H1 (cell line): ENCODE measurements around the gene ZIC1. TPM values are rescaled to one million over a fixed set of nuclear protein-coding genes. Genes with fewer than 3 reads are reported as not detected.
A peak's percentile ranks its signal among the peaks of the same experiment; 100 is the strongest.

Experiments used
- CTCF ChIA-PET: fragments of 300-600 bp; sonication (Branson Sonifier 250); formaldehyde crosslinking; loops from one replicate; lab custom pipeline; 2021; ENCODE audit not compliant: partially characterized antibody; lab: Charles Lee
- POLR2A ChIA-PET: fragments of 300-600 bp; sonication (Branson Sonifier 250); formaldehyde crosslinking; loops from one replicate; lab custom pipeline; 2021; ENCODE audit warnings: inconsistent platforms; ENCODE audit not compliant: partially characterized antibody; lab: Charles Lee
- DNase-seq, 2 experiments: peaks; one replicate each; pipeline versions ENCODE4 v3.0.0 to v3.0.0-alpha.2; 2010 to 2022; ENCODE audit warnings: low spot score in 2 of 2, low read depth in 1 of 2, mixed read lengths in 1 of 2
- FAIRE-seq: peaks from 2 replicates; lab custom pipeline; 2011; peaks lifted over from hg19 to GRCh38; lab: Jason Lieb, UNC
- H2AFZ ChIP-seq: 2 replicates; pipeline ENCODE4 v1.8.1; 2012; ENCODE audit warnings: low read length, inconsistent platforms
- H2AK5ac ChIP-seq: 2 replicates; pipeline ENCODE4 v1.6.1; 2013; ENCODE audit warnings: low read depth, low read length
- H2BK120ac ChIP-seq: replicated peaks from 2 replicates; pipeline ENCODE3; 2013; ENCODE audit warnings: low read depth, low read length, inconsistent platforms
- H2BK12ac ChIP-seq: 2 replicates; pipeline ENCODE4 v1.6.1; 2013; ENCODE audit warnings: low read depth, low read length
- H2BK15ac ChIP-seq: 2 replicates; pipeline ENCODE4 v1.6.1; 2013; ENCODE audit warnings: low read length
- H2BK20ac ChIP-seq: 2 replicates; pipeline ENCODE4 v1.6.1; 2013; ENCODE audit warnings: low read length
- H2BK5ac ChIP-seq: 2 replicates; pipeline ENCODE4 v1.6.1; 2013; ENCODE audit warnings: low read depth, low read length
- H3K14ac ChIP-seq: 2 replicates; pipeline ENCODE4 v1.6.1; 2013; ENCODE audit warnings: inconsistent platforms; ENCODE audit not compliant: insufficient read length
- H3K18ac ChIP-seq: 2 replicates; pipeline ENCODE4 v1.6.1; 2013; ENCODE audit warnings: low read length; ENCODE audit errors: extremely low read depth
- H3K23ac ChIP-seq: 2 replicates; pipeline ENCODE4 v1.6.1; 2013; ENCODE audit warnings: inconsistent platforms; ENCODE audit not compliant: insufficient read length
- H3K23me2 ChIP-seq: 2 replicates; pipeline ENCODE4 v1.6.1; 2013; ENCODE audit warnings: low read depth, low read length
- H3K27ac ChIP-seq: 2 replicates; pipeline ENCODE4 v1.6.1; 2011; ENCODE audit warnings: low read depth, low read length, inconsistent platforms
- H3K27me3 ChIP-seq, 4 experiments: replicated peaks in 1 of 4; 1 replicate in 1 of 4; 2 replicates in 3 of 4; pipeline versions ENCODE4 v1.6.1 to v1.8.1; 2011 to 2013; ENCODE audit warnings: low read length in 3 of 4, mild to moderate bottlenecking in 3 of 4, inconsistent platforms in 2 of 4, mixed read lengths in 2 of 4, moderate library complexity in 1 of 4; ENCODE audit not compliant: control insufficient read depth in 3 of 4, insufficient read depth in 3 of 4; ENCODE audit errors: extremely low read depth in 1 of 4
- H3K36me3 ChIP-seq, 4 experiments: 2 replicates each; pipeline versions ENCODE4 v1.6.1 to v1.8.1; 2011 to 2013; ENCODE audit warnings: mild to moderate bottlenecking in 4 of 4, low read length in 3 of 4, moderate library complexity in 2 of 4, control low read depth in 1 of 4, inconsistent platforms in 1 of 4; ENCODE audit not compliant: insufficient read depth in 4 of 4, control insufficient read depth in 2 of 4
- H3K4ac ChIP-seq: replicated peaks from 2 replicates; pipeline ENCODE3; 2013; ENCODE audit warnings: low read length, low read depth, mixed read lengths, inconsistent platforms; ENCODE audit not compliant: insufficient read length
- H3K4me1 ChIP-seq, 4 experiments: replicated peaks in 1 of 4; 1 replicate in 1 of 4; 2 replicates in 3 of 4; pipeline versions ENCODE4 v1.6.1 to v1.8.1; 2011 to 2013; ENCODE audit warnings: low read length in 3 of 4, inconsistent platforms in 2 of 4, mixed read lengths in 1 of 4; ENCODE audit not compliant: insufficient read depth in 4 of 4, control insufficient read depth in 3 of 4
- H3K4me2 ChIP-seq, 2 experiments: 2 replicates each; pipeline versions ENCODE4 v1.6.1 to v1.8.1; 2011 to 2013; ENCODE audit warnings: low read depth in 2 of 2, low read length in 2 of 2, control low read depth in 1 of 2, inconsistent platforms in 1 of 2, mild to moderate bottlenecking in 1 of 2; ENCODE audit not compliant: insufficient read depth in 1 of 2
- H3K4me3 ChIP-seq, 4 experiments: fragments of 200-600, 300-600 bp in 1 of 4; sonication (generic), shearing (Covaris generic), sonication (Bioruptor Twin) in 1 of 4; 2 replicates each; pipeline versions ENCODE4 v1.5.1 to v1.8.1; 2011 to 2016; ENCODE audit warnings: low read length in 4 of 4, low read depth in 3 of 4, control low read depth in 2 of 4, inconsistent platforms in 2 of 4, mild to moderate bottlenecking in 2 of 4, mixed read lengths in 1 of 4, moderate library complexity in 1 of 4; ENCODE audit not compliant: insufficient read depth in 2 of 4; ENCODE audit errors: extremely low read depth in 1 of 4
- H3K56ac ChIP-seq: replicated peaks from 2 replicates; pipeline ENCODE3; 2013; ENCODE audit warnings: low read depth, mild to moderate bottlenecking, mixed read lengths, low read length, inconsistent platforms; ENCODE audit not compliant: insufficient read length
- H3K79me1 ChIP-seq: 2 replicates; pipeline ENCODE4 v1.6.1; 2013; ENCODE audit warnings: low read depth, low read length, control low read depth
- H3K79me2 ChIP-seq, 2 experiments: 2 replicates each; pipeline versions ENCODE4 v1.6.1 to v1.8.1; 2012 to 2013; ENCODE audit warnings: low read length in 2 of 2, mild to moderate bottlenecking in 2 of 2, inconsistent platforms in 1 of 2; ENCODE audit not compliant: insufficient read depth in 2 of 2, control insufficient read depth in 1 of 2
- H3K9ac ChIP-seq, 4 experiments: replicated peaks in 1 of 4; 1 replicate in 1 of 4; 2 replicates in 3 of 4; pipeline versions ENCODE4 v1.6.1 to v1.8.1; 2011 to 2013; ENCODE audit warnings: low read depth in 3 of 4, low read length in 3 of 4, control low read depth in 2 of 4, mild to moderate bottlenecking in 2 of 4, moderate library complexity in 2 of 4, inconsistent platforms in 1 of 4; ENCODE audit errors: extremely low read depth in 1 of 4
- H3K9me3 ChIP-seq, 2 experiments: 2 replicates each; pipeline versions ENCODE4 v1.6.1 to v1.8.1; 2012 to 2013; ENCODE audit warnings: mild to moderate bottlenecking in 2 of 2, moderate library complexity in 2 of 2, control low read depth in 1 of 2, inconsistent platforms in 1 of 2, low read depth in 1 of 2, low read length in 1 of 2, mixed read lengths in 1 of 2; ENCODE audit not compliant: insufficient read depth in 2 of 2
- H4K20me1 ChIP-seq, 2 experiments: replicated peaks in 1 of 2; 2 replicates each; pipeline versions ENCODE3 to v1.8.1; 2011 to 2013; ENCODE audit warnings: inconsistent platforms in 2 of 2, low read length in 2 of 2, mild to moderate bottlenecking in 1 of 2; ENCODE audit not compliant: insufficient read depth in 2 of 2, control insufficient read depth in 1 of 2
- H4K5ac ChIP-seq: 2 replicates; pipeline ENCODE4 v1.6.1; 2013; ENCODE audit warnings: low read length, low read depth, mixed read lengths, inconsistent platforms; ENCODE audit not compliant: insufficient read length
- H4K8ac ChIP-seq: 2 replicates; pipeline ENCODE4 v1.8.0; 2013; ENCODE audit warnings: mild to moderate bottlenecking, moderate library complexity, low read length, inconsistent platforms; ENCODE audit not compliant: insufficient read depth; ENCODE audit errors: extremely low read depth
- H4K91ac ChIP-seq: replicated peaks from 2 replicates; pipeline ENCODE3; 2013; ENCODE audit warnings: low read length, mixed read lengths, inconsistent platforms; ENCODE audit not compliant: insufficient read length
- EGR1 ChIP-seq: IDR thresholded peaks from 2 replicates; pipeline ENCODE4 v1.6.1; 2011; ENCODE audit warnings: low read depth, low read length, borderline replicate concordance
- EP300 ChIP-seq, 2 experiments: IDR thresholded peaks; 1 replicate in 1 of 2; 2 replicates in 1 of 2; pipeline ENCODE4 v1.6.1; 2011 to 2012; ENCODE audit warnings: low read depth in 2 of 2, low read length in 2 of 2, mild to moderate bottlenecking in 2 of 2, borderline replicate concordance in 1 of 2, inconsistent platforms in 1 of 2, moderate library complexity in 1 of 2
- JUND ChIP-seq: IDR thresholded peaks from 2 replicates; pipeline ENCODE4 v1.6.1; 2011; ENCODE audit warnings: mild to moderate bottlenecking, improper control_type of control experiment, low read length
- MAX ChIP-seq: IDR thresholded peaks from 2 replicates; pipeline ENCODE4 v1.6.1; 2012; ENCODE audit warnings: inconsistent platforms
- RBBP5 ChIP-seq: IDR thresholded peaks from 2 replicates; pipeline ENCODE4 v1.7.1; 2012; ENCODE audit warnings: low read depth, mild to moderate bottlenecking, inconsistent platforms, low read length, moderate library complexity, borderline replicate concordance
- RXRA ChIP-seq: IDR thresholded peaks from 2 replicates; pipeline ENCODE4 v1.6.1; 2011; ENCODE audit warnings: low read depth, mild to moderate bottlenecking, low read length, moderate library complexity; ENCODE audit not compliant: insufficient read depth
- WGBS, 2 experiments: shearing (Covaris generic) in 1 of 2; methylation state at CpG; one replicate each; pipeline versions ENCODE4 v1.1.6 to v1.1.7; 2013 to 2015; ENCODE audit warnings: low lambda C conversion rate in 2 of 2, mixed read lengths in 2 of 2, inconsistent platforms in 1 of 2, low coverage in 1 of 2, missing lambda C conversion rate in 1 of 2; ENCODE audit not compliant: insufficient replicate concordance in 2 of 2, insufficient coverage in 1 of 2, insufficient read length in 1 of 2; ENCODE audit errors: extremely low coverage in 1 of 2, missing lambda C conversion rate in 1 of 2; 5-methylcytosine and 5-hydroxymethylcytosine counted together
- polyA plus RNA-seq, 7 experiments: library from polyadenylated mRNA; depleted of rRNA in 3 of 7; stranded (reverse) in 5 of 7; unstranded in 2 of 7; fragments of >200 nt in 5 of 7; fragments of 200-250 nt in 2 of 7; gene quantifications; 1 replicate in 5 of 7; 2 replicates in 1 of 7; 4 replicates in 1 of 7; pipeline versions ENCODE4 v1.2.1 to v1.2.3, GENCODE V29; 2011 to 2013; ENCODE audit warnings: missing spikeins in 2 of 7, mixed read lengths in 2 of 7
- total RNA-seq: library from RNA; stranded (reverse); fragmentation: NEBNext Ultra II Directional; extraction: Animal tissue kit (Norgen Biotek cat#: 25700); gene quantifications from 2 replicates; pipeline ENCODE4 v1.2.1, GENCODE V29; 2021

Gene ZIC1
- total and polyA plus RNA-seq, 2 of the 8 experiments (the other 6 are each of a cell fraction or from before 2014, with no cell fraction given), result 0.80 to 2.2 TPM

GRCh38 chr3:147403511-147403910 is 5.7 kb upstream of the ZIC1 start:
- peak overlapping the region in 1 of 2 experiments; percentile 91; a peak in 1 of 4 replicates for H3K4me2 ChIP-seq
- H3K14ac ChIP-seq, result no peak overlapping the region
- no peak overlapping the region for H3K27ac ChIP-seq
- no peak overlapping the region for H4K8ac ChIP-seq
- H3K9ac ChIP-seq, result no peak overlapping the region; a peak in 1 of 7 replicates
- POLR2A ChIA-PET, result interaction anchor here (3.5 kb wide), 1 partner anchor 11 kb away, joined by 24 read pairs; no protein-coding TSS in a partner anchor
- H3K79me2 ChIP-seq, result no peaks in the 10 kb centered on the region
- H3K27me3 ChIP-seq, result peaks cover 50 to 88% (median 82%) of the 10 kb centered on the region in 4 experiments
- peak in 1 of 2 experiments; percentile 42 for DNase-seq
- no peaks in the 10 kb centered on the region; a peak in 1 of 8 replicates for H3K36me3 ChIP-seq
- peaks cover 24 to 40% (median 27%) of the 10 kb centered on the region in 4 experiments for H3K4me1 ChIP-seq
- CTCF ChIA-PET, result interaction anchor here (1.1 to 27.3 kb wide), 7 partner anchors 8 to 48 kb away, joined by 3 to 485 read pairs (median 19); no protein-coding TSS in a partner anchor
- H3K18ac ChIP-seq, result no peak overlapping the region
- H3K4me3 ChIP-seq, result no peak overlapping the region
- no peaks in the 10 kb centered on the region for H3K9me3 ChIP-seq
- no peak overlapping the region for H3K56ac ChIP-seq
- H4K91ac ChIP-seq, result no peak overlapping the region
- no peak overlapping the region for H3K4ac ChIP-seq
- H2BK5ac ChIP-seq, result no peak overlapping the region; the same call in 1 of the 2 replicates
- peaks cover 0 to 9% of the 10 kb centered on the region in 2 experiments for H4K20me1 ChIP-seq
- H2AFZ ChIP-seq, result no peak overlapping the region
- no peaks in the 10 kb centered on the region for H3K79me1 ChIP-seq
- no peak overlapping the region for H2BK15ac ChIP-seq
- no peak overlapping the region for H3K23ac ChIP-seq
- H2BK120ac ChIP-seq, result no peak overlapping the region
- H2AK5ac ChIP-seq, result no peak overlapping the region
- H4K5ac ChIP-seq, result no peak overlapping the region
- H2BK12ac ChIP-seq, result no peak overlapping the region
- TF ChIP-seq RXRA (no peak), EGR1 (no peak), MAX (no peak), RBBP5 (no peak), EP300 (IDR thresholded peaks at IDR 0.05; ENCODE audit: borderline replicate concordance in 1 of 2, low read depth in 2 of 2, low read length in 2 of 2) (no peak), JUND (no peak)
- H3K23me2 ChIP-seq, result peaks cover 8% of the 10 kb centered on the region; the same call in 1 of the 2 replicates
- 57% methylated on average over 5 of the region's 5 CpGs; no CpG with 5 or more reads in 1 of the 2 experiments for WGBS, 2 experiments
- no peak overlapping the region for H2BK20ac ChIP-seq
- FAIRE-seq, result no peak
